Tibial nerve (tissue), 4 donors: ENCODE results near the gene DLG5. TPM values are rescaled to one million over a fixed set of nuclear protein-coding genes. Genes with fewer than 3 reads are reported as not detected.

Experiments used
- DNase-seq, 2 donors: peaks; one replicate each; pipeline ENCODE4 v3.0.0-alpha.2; 2019; ENCODE audit warnings: low spot score in 2 of 2
- H3K27ac ChIP-seq, 4 donors: fragments of 200-600 bp; sonication (generic) in 3 of 4; one replicate each; pipeline ENCODE4 v1.5.1; 2017 to 2019; ENCODE audit warnings: mild to moderate bottlenecking in 1 of 4
- H3K27me3 ChIP-seq, 2 donors: fragments of 200-600 bp; sonication (generic) in 1 of 2; one replicate each; pipeline versions ENCODE4 v1.5.1 to v1.6.0; 2017 to 2019
- H3K36me3 ChIP-seq, 3 donors: fragments of 200-600 bp; sonication (generic); one replicate each; pipeline ENCODE4 v1.5.1; 2018 to 2019
- H3K4me1 ChIP-seq, 4 donors: fragments of 200-600 bp; sonication (generic) in 3 of 4; one replicate each; pipeline ENCODE4 v1.5.1; 2017 to 2019
- H3K4me3 ChIP-seq, 4 donors: fragments of 200-600 bp; sonication (generic) in 3 of 4; one replicate each; pipeline ENCODE4 v1.5.1; 2017 to 2019; ENCODE audit warnings: mild to moderate bottlenecking in 1 of 4, moderate library complexity in 1 of 4
- H3K9me3 ChIP-seq, 4 donors: fragments of 200-600 bp; sonication (generic) in 3 of 4; one replicate each; pipeline ENCODE4 v1.5.1; 2017 to 2019
- EP300 ChIP-seq, 2 donors: sonication (generic); formaldehyde crosslinking; IDR thresholded peaks; one replicate each; pipeline ENCODE4 v1.6.1; 2017; ENCODE audit warnings: antibody characterized with exemption in 2 of 2, mild to moderate bottlenecking in 1 of 2
- POLR2A ChIP-seq, 2 donors: fragments of 450-650 bp; IDR thresholded peaks; one replicate each; pipeline ENCODE4 v1.6.1; 2017; ENCODE audit warnings: antibody characterized with exemption in 2 of 2, mild to moderate bottlenecking in 2 of 2, moderate library complexity in 2 of 2
- WGBS, 2 donors: methylation state at CpG; one replicate each; pipeline ENCODE4 v1.1.5; 2018; 5-methylcytosine and 5-hydroxymethylcytosine counted together
- total RNA-seq, 4 donors: library from RNA; depleted of rRNA; stranded (reverse); fragments of >200 nt; gene quantifications; one replicate each; pipeline ENCODE4 v1.1.0, GENCODE V29; 2016
- TF ChIP-seq, protein P1 (sequence below), 5 experiments: fragments of 200-600 bp in 3 of 5; fragments of 450-650 bp in 2 of 5; sonication (generic) in 3 of 5; IDR thresholded peaks; one replicate each; pipeline ENCODE4 v1.5.1; 2016 to 2019; ENCODE audit warnings: antibody characterized with exemption in 5 of 5, mild to moderate bottlenecking in 3 of 5, moderate library complexity in 2 of 5

The DLG5 gene
- total RNA-seq, 4 donors from 2014 or later = 33.0 to 47.7 (median 40.8) TPM

DNA sequence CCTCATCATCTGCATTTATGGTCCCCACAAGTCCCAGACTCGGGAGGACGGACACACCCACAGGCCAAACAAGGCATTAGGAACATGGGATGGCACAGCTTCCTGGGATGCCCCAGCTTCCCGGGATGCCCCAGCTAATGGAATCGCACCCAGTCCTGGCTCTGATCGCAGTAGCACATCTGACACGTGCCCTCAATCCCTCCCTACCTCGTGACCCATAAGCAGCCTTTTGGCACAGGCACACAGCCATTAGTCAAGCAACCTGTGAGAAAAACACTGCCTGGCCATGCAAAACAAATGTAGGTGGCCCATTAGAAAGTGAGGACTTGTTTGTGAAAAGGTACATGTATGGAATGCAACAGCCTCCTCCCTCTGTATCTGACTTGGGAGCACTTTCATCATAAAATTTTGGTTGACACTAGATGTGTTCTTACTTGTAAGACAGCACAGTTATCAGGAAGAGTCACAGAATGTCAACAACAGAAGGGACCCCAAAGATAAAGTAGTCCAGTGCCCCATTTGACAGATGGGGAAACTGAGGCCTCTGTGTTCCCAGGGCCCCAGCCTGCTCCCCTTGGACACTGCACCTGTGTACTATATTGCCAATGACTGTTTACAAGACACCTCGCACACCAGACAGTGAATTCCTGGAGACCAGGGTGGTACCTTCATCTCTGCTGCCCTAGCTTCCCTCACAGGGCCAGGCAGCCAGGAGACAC, 34.4 kb downstream of the DLG5 start:
- peak overlapping the region in 2 of 4 donors; percentile 12 to 47 for H3K27ac ChIP-seq
- H3K4me3 ChIP-seq = no peak overlapping the region
- H3K4me1 ChIP-seq = peaks cover 0 to 48% (median 21%) of the 10 kb centered on the region in 4 donors
- TF ChIP-seq EP300 (IDR thresholded peaks at IDR 0.05) = no peak
- TF ChIP-seq, protein P1, sequence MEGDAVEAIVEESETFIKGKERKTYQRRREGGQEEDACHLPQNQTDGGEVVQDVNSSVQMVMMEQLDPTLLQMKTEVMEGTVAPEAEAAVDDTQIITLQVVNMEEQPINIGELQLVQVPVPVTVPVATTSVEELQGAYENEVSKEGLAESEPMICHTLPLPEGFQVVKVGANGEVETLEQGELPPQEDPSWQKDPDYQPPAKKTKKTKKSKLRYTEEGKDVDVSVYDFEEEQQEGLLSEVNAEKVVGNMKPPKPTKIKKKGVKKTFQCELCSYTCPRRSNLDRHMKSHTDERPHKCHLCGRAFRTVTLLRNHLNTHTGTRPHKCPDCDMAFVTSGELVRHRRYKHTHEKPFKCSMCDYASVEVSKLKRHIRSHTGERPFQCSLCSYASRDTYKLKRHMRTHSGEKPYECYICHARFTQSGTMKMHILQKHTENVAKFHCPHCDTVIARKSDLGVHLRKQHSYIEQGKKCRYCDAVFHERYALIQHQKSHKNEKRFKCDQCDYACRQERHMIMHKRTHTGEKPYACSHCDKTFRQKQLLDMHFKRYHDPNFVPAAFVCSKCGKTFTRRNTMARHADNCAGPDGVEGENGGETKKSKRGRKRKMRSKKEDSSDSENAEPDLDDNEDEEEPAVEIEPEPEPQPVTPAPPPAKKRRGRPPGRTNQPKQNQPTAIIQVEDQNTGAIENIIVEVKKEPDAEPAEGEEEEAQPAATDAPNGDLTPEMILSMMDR (IDR thresholded peaks at IDR 0.05) = no peak
- 58 to 70% methylated on average over 8 of the region's 8 CpGs for WGBS, 2 donors
- no peaks in the 10 kb centered on the region for H3K9me3 ChIP-seq
- no peak for DNase-seq
- H3K27me3 ChIP-seq = no peaks in the 10 kb centered on the region
- H3K36me3 ChIP-seq = no peaks in the 10 kb centered on the region

DNA sequence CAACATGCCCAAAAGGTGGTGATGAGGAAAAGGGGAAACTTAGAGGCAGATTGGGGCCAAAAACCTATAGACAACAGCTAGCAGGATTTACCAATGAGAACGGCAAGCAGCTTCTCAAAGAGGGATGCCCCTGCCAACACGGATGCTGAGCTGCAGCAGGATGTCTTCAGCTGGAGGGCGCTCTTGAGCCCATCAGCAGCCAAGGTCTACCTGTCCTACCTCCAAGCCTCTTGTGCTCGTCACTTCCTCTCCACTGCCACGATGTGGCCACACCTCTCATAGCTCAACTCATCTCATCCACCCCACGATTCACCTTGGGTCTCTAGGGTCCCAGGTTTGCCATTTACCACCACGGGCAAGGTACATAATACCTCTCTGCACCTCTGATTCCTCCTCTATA, 36.5 kb downstream of the DLG5 start:
- Histone ChIP-seq H3K36me3 (no peaks in the 10 kb centered on the region), H3K27ac (peak overlapping the region in 3 of 4 donors; percentile 67 to 84 (median 78)), H3K4me3 (no peak overlapping the region), H3K4me1 (peaks cover 0 to 64% (median 30%) of the 10 kb centered on the region in 4 donors), H3K9me3 (no peaks in the 10 kb centered on the region), H3K27me3 (no peaks in the 10 kb centered on the region)
- no peak for TF ChIP-seq EP300 (IDR thresholded peaks at IDR 0.05)
- TF ChIP-seq, protein P1 (IDR thresholded peaks at IDR 0.05) = no peak
- TF ChIP-seq POLR2A (IDR thresholded peaks at IDR 0.05) = no peak
- 78 to 79% methylated on average over 7 of the region's 7 CpGs for WGBS, 2 donors
- DNase-seq = no peak

DNA sequence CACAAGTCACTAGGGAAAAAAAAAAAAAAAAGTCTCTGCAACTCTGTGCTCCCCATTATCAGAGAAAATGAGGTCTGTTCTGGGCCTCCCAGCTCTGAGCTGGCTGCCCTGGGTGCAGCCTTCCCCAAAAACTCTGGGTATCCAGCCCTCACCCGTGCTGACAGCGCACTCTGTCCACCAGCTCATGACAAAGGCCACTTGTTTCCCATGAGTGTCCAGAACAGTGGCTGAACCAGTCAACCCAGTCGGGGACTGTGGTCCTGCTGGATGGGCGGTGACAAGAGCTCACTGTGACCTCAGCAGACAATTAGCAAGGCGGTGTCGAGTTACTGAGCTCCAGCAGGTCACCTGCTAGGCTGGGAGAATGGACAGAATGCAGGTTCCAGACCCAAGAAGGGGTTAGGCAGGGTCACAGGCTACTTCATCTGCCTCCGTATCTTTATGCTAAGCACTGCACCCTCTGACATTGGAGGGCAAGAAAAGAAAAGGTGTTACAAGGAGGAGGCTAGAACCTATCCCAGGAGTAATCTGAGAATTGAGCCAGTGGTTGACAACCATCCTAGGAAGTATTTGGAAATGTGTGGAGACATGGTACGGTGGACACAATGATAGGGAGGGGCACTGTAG, 37.2 kb downstream of the DLG5 start:
- peaks cover 0 to 59% (median 30%) of the 10 kb centered on the region in 4 donors for H3K4me1 ChIP-seq
- no peaks in the 10 kb centered on the region for H3K27me3 ChIP-seq
- WGBS, 2 donors = 44 to 59% methylated on average over 8 of the region's 8 CpGs
- TF ChIP-seq EP300 (IDR thresholded peaks at IDR 0.05) (peak in 1 of 2 donors; percentile 44), POLR2A (IDR thresholded peaks at IDR 0.05) (no peak)
- H3K9me3 ChIP-seq = no peaks in the 10 kb centered on the region
- DNase-seq = no peak
- peak overlapping the region; percentile 64 to 84 (median 72) for H3K27ac ChIP-seq
- H3K4me3 ChIP-seq = no peak overlapping the region
- no peaks in the 10 kb centered on the region for H3K36me3 ChIP-seq

DNA sequence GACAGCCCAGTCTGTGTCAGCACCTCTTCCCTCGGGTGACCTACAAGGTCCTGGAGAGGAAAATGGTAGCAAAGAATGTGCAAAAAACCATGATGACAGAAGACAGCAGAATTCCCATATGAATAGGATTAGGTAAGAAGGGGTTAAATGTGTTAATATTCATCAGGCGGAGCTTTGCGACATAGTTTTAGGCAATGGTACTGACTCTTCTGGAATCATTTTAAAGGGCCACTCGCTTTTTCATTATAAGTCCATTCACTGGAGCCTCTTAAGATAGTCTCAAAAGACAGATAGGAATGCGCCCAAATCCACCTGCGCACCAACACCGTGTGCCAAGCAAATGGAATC, 38.2 kb downstream of the DLG5 start:
- no peaks in the 10 kb centered on the region for H3K27me3 ChIP-seq
- peak overlapping the region; percentile 43 to 84 (median 72) for H3K27ac ChIP-seq
- H3K36me3 ChIP-seq = no peaks in the 10 kb centered on the region
- H3K4me1 ChIP-seq = peaks cover 0 to 65% (median 30%) of the 10 kb centered on the region in 4 donors
- no peak for DNase-seq
- TF ChIP-seq EP300 (IDR thresholded peaks at IDR 0.05) = peak in 1 of 2 donors; percentile 3
- TF ChIP-seq, protein P1 (IDR thresholded peaks at IDR 0.05) = no peak
- peak overlapping the region in 2 of 4 donors; percentile 18 to 33 for H3K4me3 ChIP-seq
- H3K9me3 ChIP-seq = no peaks in the 10 kb centered on the region
- 37 to 41% methylated on average over 7 of the region's 7 CpGs for WGBS, 2 donors

DNA sequence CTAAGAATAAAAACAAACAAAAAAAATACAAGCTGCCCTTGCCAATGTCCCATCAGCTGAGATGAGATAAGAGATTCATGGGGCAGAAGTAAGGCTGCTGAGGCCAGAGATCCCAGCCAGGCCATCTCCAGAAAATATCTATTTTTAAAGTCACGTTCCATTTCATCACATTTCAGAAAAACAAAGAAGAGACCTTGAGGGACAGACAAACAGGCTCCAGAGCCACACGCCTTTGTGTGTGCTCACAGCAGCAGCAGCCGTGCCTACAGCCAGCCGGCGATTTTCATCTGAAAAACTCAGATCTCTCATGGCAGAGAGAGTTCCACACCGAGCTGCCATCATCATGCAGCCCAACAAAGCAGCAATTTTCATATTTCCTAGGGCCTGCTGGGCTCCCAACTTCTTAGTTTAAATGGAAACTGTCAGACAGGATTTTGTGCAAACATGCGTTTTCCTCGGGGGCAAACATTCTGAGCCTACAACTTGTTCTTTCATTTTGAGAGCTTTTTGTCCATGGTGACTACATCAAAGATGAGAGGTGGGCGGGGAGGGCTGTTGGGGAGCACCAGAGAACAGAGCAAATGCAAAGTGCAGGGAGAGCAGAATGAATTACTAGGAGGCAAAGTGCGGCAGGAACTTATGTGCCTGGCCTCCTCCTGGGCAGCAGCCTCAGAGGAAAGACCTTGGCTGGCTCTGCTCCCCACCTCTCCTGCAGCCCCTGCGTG, 38.8 kb downstream of the DLG5 start:
- Histone ChIP-seq H3K27me3 (no peaks in the 10 kb centered on the region), H3K36me3 (no peaks in the 10 kb centered on the region), H3K9me3 (no peaks in the 10 kb centered on the region), H3K4me1 (peaks cover 0 to 65% (median 30%) of the 10 kb centered on the region in 4 donors), H3K27ac (peak overlapping the region; percentile 43 to 84 (median 72)), H3K4me3 (peak overlapping the region in 3 of 4 donors; percentile 18 to 33 (median 31))
- 13 to 20% methylated on average over 11 of the region's 11 CpGs for WGBS, 2 donors
- TF ChIP-seq, protein P1 (IDR thresholded peaks at IDR 0.05) = no peak
- TF ChIP-seq EP300 (IDR thresholded peaks at IDR 0.05) (peak in 1 of 2 donors; percentile 10), POLR2A (IDR thresholded peaks at IDR 0.05) (no peak)
- no peak for DNase-seq
